AG08396 (cell line): ENCODE measurements around the gene GMDS.
"Not testable (repeated sequence)": the region's sequence is repeated elsewhere in the genome, so short reads cannot be mapped to it uniquely, and the experiment has no call there.

Experiments
- DNase-seq: peaks from one replicate; pipeline ENCODE4 v3.0.0; 2012; ENCODE audit warnings: low spot score, mixed read lengths

Gene GMDS

GRCh38 chr6:1708122-1708521 lies 537.3 kb downstream of the GMDS start:
- DNase-seq, result no peak

DNA sequence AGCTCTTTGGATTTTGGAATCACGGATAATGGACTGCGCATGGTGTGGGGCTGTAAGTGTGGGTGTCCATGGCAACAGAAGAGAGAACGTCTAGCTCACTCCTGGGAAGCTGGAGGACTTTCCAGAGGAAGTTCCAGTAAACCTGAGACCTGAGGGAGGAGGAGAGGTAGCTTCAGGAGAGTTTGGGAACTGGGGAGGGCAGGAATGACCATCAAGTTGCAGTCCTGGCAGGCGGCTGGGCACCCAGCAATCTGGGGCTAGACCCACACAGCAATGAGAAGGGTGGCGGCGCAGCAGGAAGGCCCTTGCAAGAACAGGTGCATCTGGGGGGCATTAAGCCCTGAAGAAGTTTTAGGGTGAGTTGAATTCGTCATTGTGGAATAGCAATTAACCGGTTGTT lies 539.8 kb downstream of the GMDS start:
- no peak for DNase-seq

DNA sequence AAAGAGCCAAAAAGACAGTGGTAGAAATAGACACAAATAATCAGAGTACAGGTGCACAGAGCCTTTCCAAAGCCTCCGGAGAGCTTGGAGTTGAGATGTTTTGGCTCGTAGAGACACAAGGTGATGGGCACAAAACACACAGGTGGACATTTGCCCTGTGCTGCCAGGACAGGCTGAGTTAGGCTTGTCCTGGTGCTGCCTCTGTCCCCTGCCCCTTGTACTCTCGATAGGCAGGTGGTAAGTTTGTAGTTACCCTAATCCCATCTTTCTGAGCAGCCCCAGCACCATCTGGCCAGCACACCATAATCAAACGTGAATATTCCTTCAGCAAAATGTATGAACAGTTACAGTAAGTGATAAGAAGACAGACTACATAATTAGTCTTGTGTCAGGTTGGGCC lies 540.2 kb downstream of the GMDS start:
- DNase-seq, result no peak

DNA sequence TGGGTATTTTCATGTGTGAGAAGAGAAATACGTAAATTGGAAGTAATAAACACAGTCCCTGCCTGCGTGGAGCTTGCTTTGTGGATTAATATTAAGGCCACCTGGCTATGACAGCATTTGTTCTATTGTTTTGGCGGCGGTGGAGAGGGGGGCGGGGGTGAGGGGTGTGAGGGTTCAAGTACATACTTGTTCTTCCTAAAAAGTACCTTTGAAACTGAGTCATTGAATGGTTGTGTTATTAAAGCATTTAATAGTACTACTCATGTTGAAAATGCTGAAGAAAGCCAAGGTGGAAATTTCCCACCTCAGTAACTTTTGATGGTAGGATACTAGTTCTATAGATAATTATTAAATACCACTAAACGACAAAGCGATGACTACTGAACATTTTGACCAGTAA lies 540.7 kb downstream of the GMDS start:
- DNase-seq, result no peak

GRCh38 chr6:1703923-1704322 lies 541.5 kb downstream of the GMDS start:
- DNase-seq, result no peak

GRCh38 chr6:1703091-1703855 lies 542.1 kb downstream of the GMDS start:
- no peak for DNase-seq

DNA sequence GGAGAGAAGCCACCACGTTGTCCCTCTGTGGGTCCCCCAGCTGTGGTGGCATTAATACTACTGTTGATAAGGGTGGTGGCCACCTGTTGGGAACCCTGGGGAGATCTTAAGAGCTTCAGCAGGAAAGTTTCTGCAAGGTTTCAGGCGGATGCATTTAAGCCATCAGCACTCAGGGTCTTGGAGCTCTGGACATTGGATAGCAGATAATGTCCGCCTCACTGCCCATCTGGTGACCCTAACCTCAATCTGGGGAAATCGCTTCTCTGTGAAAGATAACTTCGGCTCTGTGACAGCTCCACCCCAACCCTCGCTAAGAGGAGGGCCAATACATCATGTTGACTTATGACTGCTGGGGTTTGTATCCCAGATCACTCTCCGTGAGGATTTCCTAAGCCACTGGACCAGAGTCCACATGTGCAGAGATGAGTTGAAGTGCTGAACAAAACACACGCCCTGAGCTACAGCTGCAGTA lies 542.8 kb downstream of the GMDS start:
- DNase-seq, result no peak

DNA sequence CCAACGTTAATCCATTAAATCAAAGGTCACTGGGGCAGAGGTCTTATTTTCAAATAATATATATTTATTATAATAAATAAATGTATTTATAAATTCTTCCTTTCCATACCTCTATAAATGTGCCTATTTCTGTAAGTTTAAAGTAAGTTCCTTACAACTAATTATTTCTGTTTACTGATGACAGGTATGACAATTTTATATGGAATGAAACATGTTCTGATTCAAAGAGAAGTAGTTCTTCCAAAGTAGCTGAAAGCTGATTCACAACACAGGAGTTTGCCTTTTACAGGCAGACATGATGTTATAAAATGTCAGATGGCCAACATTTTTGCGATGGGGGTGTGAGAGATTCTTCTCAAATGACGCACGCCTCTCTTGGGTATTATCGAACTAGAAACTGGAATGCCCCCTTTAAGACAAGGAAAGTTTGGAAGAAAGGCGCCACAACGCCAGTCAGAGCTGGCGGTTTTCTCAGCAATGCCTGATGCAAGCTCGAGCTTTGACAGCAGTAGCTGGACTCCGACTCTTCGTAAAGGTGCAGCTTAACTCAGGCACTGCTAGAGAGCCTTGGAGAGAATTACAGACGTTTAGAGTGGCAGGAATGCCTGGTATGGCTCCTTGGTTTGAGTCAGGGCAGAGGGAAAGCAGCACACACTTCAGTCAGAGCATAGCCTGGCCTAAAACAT lies 543.6 kb downstream of the GMDS start:
- DNase-seq, result peak; percentile 80

DNA sequence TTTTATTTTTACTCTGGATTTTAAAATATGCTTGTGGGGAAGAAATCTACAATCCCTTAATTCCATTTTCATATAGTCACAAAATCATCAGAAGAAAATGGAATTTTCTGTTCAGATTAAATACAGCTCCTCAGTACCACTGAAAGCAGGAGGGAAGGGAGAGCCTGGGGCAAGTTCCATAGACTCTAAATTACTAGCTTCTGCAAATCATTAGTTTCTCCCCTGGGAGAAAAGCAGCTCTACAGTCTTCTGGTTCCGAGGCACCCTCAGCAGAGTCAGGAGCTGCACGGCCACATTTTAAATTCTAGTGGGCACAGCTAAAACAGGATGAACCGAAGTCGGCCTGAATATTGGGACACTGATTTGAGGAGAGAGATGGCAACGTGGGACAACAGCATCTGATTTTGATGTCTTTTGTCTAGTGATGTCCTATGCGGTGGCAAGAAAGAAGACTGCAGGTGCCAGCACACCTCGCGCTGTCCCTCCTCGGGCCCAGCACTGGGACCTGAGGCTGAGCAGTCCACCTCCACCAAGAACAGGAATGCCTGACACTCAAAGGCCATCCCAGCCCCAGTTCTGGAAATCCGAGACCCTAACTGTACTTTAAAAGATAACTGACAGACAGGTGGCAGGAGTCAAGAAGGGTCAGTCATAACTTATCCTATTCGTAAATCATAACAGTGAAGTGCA lies 545.0 kb downstream of the GMDS start:
- no peak for DNase-seq

GRCh38 chr6:1698527-1698926 lies 546.9 kb downstream of the GMDS start:
- no peak for DNase-seq

GRCh38 chr6:1697688-1698351 lies 547.6 kb downstream of the GMDS start:
- DNase-seq, result no peak

DNA sequence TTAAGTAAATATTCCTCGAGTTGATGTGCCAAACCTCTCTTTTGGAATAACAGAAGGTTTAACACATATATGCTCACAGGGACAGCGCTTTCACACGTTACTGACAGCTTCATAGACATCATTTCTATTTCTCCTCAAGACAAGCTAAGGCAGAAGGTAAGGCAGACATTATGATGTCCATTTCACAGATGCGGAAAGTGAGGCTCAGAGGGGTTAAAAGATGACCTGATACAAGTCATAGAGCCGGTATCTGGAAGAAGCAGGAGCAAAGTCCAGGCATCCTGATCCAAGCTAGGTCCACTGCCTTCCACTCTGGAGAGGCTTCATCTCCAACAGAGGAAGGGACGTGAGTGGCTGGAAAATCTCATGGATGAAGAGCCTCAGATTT lies 548.9 kb downstream of the GMDS start:
- no peak for DNase-seq

DNA sequence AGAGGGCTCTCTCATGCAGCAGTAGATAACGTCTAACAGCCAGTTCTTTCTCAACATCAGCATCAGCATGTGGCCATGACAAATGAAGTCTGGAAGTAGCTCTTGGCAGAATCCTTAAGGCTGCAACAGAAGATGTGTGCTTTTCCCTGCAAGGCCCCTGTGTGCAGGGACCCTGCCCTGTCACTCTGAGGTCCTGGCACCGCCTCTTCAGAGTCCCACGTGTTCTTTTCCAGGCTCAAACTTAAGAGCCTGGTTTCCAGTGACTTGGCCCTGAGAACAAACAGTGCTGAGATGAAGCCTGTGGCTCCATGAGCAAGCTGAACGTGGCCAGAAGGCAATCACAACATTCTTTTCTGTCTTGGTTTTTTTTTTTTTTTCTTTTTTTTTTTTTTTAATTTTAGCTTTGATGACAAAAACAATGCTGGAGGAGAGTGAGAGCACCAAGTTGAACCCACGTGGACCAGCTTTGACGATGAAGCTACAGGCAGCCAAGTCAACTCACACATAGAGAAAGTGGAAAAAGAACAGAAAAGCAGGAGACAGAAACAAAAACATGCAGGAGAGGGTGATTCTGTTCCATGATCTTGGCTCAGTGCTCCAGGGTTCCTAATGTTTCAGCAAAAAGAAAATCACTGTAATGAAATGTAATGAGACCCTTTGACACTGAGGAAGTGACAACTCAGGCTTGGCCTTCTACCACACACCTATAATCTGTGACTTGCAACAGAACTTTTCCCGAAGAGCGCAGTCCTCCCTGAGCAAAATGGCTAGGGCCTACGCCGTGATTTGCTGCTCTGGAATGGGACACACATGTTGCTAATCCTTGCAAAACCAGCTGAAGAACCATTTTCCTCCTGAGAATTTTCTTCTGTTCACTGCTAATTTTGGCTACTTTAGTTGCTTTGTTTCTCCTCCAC lies 549.6 kb downstream of the GMDS start:
- DNase-seq, result no peak

DNA sequence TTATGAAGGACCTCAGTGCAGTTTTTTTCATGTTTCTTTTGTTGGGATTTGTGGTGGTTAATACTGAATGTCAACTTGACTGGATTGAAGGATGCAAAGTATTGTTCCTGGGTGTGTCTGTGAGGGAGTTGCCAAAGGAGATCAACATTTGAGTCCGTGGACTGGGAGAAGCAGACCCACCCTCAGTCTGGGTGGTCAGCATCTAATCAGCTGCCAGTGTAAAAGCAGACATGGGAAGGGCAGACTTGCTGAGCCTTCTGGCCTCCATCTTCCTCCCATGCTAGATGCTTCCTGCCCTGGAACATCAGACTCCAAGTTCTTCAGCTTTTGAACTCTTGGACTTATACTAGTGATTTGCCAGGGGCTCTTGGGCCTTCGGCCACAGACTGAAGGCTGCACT lies 553.6 kb downstream of the GMDS start:
- not testable (repeated sequence) for DNase-seq

DNA sequence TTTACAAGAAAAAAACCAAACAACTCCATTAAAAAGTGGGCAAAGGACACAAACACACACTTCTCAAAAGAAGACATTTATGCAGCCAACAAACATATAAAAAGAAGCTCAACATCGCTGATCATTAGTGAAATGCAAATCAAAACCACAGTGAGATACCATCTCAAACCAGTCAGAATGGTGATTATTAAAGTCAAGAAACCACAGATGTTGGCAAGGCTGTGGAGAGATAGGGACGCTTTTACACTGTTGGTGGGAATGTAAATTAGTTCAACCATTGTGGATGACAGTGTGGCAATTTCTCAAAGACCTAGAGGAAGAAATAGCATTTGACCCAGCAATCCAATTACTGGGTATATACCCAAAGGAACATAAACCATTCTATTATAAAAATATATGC lies 554.7 kb downstream of the GMDS start:
- DNase-seq, result not testable (repeated sequence)

- DNase-seq, result no peak
Measured at GRCh38 chr6:1689141-1689540, 556.3 kb downstream of the GMDS start.

- no peak for DNase-seq
Measured at GRCh38 chr6:1688396-1688795, 557.0 kb downstream of the GMDS start.

- DNase-seq, result no peak
Measured at GRCh38 chr6:1687402-1687801, 558.0 kb downstream of the GMDS start.

DNA sequence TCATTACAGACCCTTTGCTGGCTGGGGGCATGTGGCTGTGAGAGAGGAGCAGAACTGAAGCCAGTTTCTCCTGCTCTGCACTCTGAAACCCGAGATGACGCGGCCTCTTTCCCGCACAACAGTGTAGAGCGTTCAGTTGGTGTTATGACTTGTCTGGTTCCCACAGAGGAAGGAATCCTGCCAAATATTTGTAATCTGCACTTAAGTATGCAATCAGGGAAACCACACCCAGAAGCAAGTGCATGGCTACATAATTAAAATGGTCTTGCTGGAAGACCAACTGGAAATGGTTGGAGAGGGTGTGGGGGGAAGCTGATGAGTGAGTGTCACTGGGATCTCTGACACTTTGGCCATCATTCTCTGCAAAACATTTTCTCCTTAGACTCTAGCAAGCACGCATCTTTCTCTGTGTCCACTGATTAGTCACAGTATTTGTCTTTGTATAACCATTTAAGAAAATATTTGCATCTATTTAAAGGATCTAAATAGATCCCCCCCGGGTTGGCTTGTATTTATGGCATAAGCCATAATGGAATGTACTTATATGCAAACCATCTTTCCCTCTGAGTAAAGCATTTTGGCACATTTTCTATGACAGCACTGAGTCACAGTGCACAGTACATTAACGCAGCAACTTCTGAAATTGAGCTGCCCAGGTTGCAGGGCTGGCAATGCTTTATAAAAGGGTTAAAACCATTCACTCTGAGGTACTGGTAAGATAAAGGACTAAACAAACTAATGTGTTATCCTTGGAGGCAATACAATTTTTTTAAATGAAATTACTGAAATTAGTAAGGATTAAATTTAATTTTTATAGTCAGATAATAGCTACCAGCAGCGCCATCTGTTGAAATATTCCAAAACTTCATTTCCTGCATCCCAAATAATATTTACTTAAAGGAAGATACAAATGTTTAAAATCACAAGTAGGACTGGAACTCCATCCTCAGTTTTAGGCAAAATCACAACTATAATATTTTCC lies 559.0 kb downstream of the GMDS start:
- DNase-seq, result peak; percentile 71

DNA sequence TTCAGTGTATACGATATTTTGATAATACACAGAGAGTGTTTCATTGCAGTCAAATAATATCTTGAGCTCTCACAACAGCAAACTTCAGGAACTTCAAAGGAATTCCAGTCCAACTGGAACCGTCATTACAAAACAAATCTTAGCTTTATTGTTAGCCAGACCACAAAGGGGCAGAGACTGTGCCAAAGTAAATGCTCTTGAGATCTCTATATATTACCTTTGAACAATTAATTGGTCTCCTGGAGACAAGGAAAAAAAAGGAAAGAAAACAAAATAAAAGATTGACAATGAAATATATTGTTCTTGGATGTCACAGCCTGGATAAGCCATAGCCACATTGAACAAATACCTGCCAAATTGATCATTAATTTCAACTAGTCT lies 565.7 kb downstream of the GMDS start:
- DNase-seq, result no peak
